ENCODE results near the gene NUDT19.
"Not testable (repeated sequence)": the region's sequence is repeated elsewhere in the genome, so short reads cannot be mapped to it uniquely, and the experiment has no call there.

The NUDT19 gene

GRCh38 chr19:32682317-32682716, 9.3 kb upstream of the NUDT19 start:
- TF ChIP-seq, protein P1, sequence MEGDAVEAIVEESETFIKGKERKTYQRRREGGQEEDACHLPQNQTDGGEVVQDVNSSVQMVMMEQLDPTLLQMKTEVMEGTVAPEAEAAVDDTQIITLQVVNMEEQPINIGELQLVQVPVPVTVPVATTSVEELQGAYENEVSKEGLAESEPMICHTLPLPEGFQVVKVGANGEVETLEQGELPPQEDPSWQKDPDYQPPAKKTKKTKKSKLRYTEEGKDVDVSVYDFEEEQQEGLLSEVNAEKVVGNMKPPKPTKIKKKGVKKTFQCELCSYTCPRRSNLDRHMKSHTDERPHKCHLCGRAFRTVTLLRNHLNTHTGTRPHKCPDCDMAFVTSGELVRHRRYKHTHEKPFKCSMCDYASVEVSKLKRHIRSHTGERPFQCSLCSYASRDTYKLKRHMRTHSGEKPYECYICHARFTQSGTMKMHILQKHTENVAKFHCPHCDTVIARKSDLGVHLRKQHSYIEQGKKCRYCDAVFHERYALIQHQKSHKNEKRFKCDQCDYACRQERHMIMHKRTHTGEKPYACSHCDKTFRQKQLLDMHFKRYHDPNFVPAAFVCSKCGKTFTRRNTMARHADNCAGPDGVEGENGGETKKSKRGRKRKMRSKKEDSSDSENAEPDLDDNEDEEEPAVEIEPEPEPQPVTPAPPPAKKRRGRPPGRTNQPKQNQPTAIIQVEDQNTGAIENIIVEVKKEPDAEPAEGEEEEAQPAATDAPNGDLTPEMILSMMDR (IDR thresholded peaks at IDR 0.05; ENCODE audit: low read depth, low read length, missing control alignments): no peak
- H3K4me3 ChIP-seq (ENCODE audit: low read depth, low read length): no peak overlapping the region
- no peak for DNase-seq (ENCODE audit: low read depth)

DNA sequence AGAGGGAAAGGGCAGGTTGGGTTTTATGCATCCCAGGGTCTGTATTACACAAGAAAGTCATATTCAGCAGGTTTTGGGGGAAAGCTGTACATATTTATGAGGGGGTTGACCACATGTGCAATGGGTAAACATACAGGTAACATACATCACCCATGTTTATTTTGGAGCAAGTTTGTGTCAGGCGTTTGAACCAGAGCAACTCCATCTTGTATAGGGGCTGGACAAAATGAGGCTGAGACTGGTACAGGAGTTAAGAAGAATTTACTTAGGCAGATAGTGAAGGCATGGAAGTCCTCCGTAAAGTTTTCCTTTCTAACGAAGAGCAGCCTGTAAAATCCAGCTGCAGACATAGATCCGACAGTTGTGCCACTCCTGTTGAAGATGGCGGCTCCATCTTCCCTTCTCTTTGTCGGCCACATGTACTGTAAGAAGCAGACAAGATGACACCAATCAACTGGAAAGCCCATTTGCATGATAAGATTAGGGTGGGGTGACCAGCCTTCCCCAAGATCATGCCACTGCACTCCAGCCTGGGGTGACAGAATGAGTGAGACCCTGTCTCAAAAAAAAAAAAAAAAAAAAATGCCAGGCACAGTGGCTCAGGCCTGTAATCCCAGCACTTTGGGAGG, 4.7 kb upstream of the NUDT19 start:
- no peak overlapping the region for H3K4me3 ChIP-seq (ENCODE audit: low read depth, low read length)
- no peak for DNase-seq (ENCODE audit: low read depth)
- TF ChIP-seq, protein P1 (IDR thresholded peaks at IDR 0.05; ENCODE audit: low read depth, low read length, missing control alignments): no peak

- no peak overlapping the region for H3K4me3 ChIP-seq (ENCODE audit: low read depth, low read length)
- TF ChIP-seq, protein P1 (IDR thresholded peaks at IDR 0.05; ENCODE audit: low read depth, low read length, missing control alignments): no peak
- DNase-seq (ENCODE audit: low read depth): no peak
Measured at GRCh38 chr19:32687681-32688080, 3.9 kb upstream of the NUDT19 start.

- H3K4me3 ChIP-seq (ENCODE audit: low read depth, low read length): no peak overlapping the region
- DNase-seq (ENCODE audit: low read depth): no peak
- TF ChIP-seq, protein P1 (IDR thresholded peaks at IDR 0.05; ENCODE audit: low read depth, low read length, missing control alignments): no peak
Measured at GRCh38 chr19:32688311-32688710, 3.3 kb upstream of the NUDT19 start.

DNA sequence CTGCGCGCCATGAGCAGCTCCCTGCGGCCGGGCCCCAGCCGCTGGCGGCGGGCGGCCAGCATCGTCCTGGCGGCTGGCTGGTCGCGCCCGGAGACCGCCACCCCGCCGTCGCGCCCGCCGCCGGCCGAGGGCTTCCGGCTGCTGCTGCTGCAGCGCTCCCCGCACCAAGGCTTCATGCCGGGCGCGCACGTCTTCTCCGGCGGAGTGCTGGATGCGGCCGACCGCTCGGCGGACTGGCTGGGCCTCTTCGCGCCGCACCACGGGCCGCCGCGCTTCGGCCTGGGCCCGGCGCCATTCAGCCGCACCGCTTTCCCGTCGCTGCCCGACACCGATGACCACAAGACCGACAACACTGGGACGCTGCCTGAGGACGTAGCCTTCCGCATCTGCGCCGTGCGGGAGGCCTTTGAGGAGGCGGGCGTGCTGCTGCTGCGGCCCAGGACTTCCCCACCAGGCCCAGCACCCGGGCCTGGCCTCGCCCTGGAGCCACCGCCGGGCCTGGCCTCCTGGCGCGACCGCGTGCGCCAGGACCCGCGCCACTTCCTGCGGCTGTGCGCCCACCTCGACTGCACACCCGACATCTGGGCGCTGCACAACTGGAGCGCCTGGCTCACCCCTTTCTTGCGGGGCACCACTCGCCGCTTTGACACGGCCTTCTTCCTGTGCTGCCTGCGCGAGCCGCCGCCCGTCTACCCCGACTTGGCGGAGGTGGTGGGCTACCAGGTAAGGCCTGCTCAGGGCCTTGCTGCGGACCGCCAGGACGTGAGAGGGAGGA, 518 bp downstream of the NUDT19 start:
- H3K4me3 ChIP-seq (ENCODE audit: low read depth, low read length): peak overlapping the region; percentile 69
- DNase-seq (ENCODE audit: low read depth): no peak
- TF ChIP-seq, protein P1 (IDR thresholded peaks at IDR 0.05; ENCODE audit: low read depth, low read length, missing control alignments): no peak

DNA sequence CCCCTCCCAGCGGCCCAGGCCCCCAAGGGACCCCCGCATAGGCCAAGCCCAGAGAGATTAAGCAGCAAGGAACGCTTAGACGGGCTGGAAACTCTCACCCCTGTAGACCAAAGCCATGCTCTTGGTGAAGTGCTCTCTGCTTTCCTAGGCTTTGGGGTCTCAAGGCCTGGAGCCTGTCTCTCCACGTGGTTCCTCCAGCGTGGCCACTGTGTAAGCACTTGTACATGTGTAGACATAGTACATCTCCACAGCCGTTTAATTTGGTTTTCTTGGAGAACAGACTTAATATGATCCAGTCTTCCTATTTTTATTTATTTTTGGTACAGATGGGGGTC, 1.1 kb downstream of the NUDT19 start:
- peak overlapping the region; percentile 69 for H3K4me3 ChIP-seq (ENCODE audit: low read depth, low read length)
- TF ChIP-seq, protein P1 (IDR thresholded peaks at IDR 0.05; ENCODE audit: low read depth, low read length, missing control alignments): no peak
- DNase-seq (ENCODE audit: low read depth): no peak

DNA sequence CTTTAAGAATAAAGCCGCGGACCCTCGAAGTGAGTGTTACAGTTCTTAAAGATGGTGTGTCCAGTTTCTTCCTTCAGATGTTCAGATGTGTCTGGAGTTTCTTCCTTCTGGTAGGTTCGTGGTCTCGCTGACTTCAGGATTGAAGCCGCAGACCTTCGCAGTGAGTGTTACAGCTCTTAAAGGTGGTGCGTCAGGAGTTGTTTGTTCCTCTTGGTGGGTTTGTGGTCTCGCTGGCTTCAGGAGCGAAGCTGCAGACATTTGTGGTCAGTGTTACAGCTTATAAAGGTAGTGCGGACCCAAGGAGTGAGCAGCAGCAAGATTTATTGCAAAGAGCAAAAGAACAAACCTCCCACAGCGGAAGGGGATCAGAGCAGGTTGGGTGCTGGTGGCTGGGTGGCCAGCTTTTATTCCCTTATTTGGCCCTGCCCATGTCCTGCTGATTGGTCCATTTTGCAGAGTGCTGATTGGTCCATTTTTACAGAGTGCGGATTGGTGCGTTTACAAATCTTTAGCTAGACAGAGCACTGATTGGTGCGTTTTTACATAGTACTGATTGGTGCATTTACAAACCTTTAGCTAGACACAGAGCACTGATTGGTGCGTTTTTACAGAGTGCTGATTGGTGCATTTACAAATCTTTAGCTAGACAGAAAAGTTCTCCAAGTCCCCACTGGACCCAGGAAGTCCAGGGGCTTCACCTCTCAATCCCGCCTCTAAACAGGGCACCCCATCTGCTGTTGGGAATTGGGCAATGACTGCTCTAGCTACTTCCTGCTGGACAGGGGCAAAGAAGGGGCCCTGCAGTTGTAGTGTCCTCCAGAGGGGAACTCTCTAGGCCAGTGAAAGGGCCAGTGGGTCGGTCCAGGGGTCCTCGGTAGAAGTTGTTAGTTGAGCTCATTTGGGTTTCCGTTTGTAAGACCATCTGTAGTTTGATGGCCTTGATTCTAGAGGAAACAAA, 1.8 kb downstream of the NUDT19 start:
- H3K4me3 ChIP-seq (ENCODE audit: low read depth, low read length): peak overlapping the region; percentile 69

DNA sequence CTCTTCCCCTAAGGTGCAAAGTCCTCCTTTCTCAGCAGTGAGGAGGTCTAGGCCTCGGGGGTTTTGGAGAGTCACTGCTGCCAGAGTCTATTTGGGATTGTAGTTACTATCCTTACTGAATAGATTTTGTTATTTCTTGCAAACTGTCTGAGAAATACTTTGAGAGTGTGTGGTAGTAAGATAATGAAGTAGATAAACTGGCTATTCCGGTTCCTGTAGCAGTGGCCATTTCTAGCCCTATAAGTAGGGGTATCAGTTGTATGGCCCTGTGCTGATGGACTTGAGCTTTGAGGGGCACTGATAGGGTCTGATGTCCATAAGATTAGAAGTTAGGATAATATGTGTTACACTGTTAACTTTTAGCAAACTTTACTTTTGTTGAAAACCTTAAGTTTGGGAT, 2.7 kb downstream of the NUDT19 start:
- peak overlapping the region; percentile 27; the same call in 1 of the 2 replicates for H3K4me3 ChIP-seq (ENCODE audit: low read depth, low read length)
- not testable (repeated sequence) for DNase-seq (ENCODE audit: low read depth)

More for the DNA sequence above, 1.8 kb downstream of the NUDT19 start:
- not testable (repeated sequence) for DNase-seq (ENCODE audit: low read depth)

DNA sequence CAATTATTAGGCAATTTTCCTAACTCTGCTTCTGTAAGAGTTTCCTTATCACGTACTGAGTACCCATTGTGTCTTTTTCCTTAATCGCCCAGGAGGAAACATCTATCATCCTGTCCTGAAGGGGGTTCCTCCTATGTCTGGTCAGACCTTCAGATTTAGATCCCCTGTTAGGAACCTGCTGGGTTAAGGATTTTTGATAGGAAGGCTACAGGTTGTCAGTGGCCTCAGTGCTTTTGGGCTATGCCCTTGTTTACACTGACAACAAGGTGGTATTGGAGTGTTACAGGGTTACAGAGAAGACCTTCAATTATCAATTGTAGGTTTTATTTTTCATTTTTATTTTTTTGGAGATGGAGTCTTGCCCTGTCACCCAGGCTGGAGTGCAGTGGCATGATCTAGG, 3.2 kb downstream of the NUDT19 start:
- not testable (repeated sequence) for H3K4me3 ChIP-seq (ENCODE audit: low read depth, low read length); DNase-seq (ENCODE audit: low read depth)

DNA sequence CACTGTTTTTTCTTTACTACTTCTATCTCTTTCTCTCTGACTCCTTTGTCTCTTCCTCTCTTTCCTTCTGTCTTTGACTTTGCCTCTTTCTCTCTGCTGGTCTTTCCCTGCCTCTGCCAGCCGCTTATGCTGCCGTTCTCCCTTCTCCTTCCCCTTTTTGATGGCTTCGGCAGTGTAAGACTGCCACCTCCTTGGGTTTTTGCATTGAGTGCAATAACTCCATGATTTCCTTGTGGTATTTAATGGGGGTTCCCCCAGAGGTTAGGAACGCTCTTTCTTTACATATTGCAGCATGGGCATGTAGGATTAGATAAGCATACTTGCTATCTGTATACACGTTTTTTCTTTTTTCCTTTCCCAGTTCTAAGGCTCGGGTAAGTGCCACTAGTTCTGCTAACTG, 3.9 kb downstream of the NUDT19 start:
- H3K4me3 ChIP-seq (ENCODE audit: low read depth, low read length); DNase-seq (ENCODE audit: low read depth): not testable (repeated sequence)
